Central memory CD4-positive, alpha-beta T cell (primary cell): ENCODE measurements around the gene BRIP1.
"Not testable (repeated sequence)": the region's sequence is repeated elsewhere in the genome, so short reads cannot be mapped to it uniquely, and the experiment has no call there.

Experiments
- DNase-seq: peaks from one replicate; pipeline ENCODE4 v3.0.0; 2022

BRIP1 gene

GRCh38 chr17:61723914-61724313, 139.4 kb downstream of the BRIP1 start:
- no peak for DNase-seq

- no peak for DNase-seq
These were observed 140.1 kb downstream of the BRIP1 start for GRCh38 chr17:61723183-61723582.

DNA sequence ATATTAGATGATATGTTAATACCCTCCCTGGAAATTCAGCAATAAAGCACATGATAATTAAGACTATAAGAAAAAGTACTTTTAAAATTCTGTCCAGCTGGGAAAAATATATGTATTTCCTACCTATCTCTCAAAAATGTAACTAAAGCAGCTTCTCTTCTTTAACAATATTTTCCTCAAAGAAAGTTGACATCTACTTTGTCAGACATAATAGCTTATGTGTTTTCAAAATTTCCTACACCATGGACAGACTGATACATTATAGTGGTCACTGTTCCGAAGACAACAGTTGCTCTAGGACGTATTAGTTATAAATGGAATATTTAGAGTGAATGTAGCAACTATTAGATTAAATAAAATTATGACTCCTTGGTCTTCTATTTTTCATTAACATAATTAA, 140.9 kb downstream of the BRIP1 start:
- no peak for DNase-seq

- no peak for DNase-seq
These were observed 143.1 kb downstream of the BRIP1 start for GRCh38 chr17:61720016-61720795.

- DNase-seq = not testable (repeated sequence)
These were observed 144.1 kb downstream of the BRIP1 start for GRCh38 chr17:61719220-61719619.

- no peak for DNase-seq
These were observed 145.3 kb downstream of the BRIP1 start for GRCh38 chr17:61718022-61718421.

GRCh38 chr17:61717352-61717751, 146.0 kb downstream of the BRIP1 start:
- no peak for DNase-seq

DNA sequence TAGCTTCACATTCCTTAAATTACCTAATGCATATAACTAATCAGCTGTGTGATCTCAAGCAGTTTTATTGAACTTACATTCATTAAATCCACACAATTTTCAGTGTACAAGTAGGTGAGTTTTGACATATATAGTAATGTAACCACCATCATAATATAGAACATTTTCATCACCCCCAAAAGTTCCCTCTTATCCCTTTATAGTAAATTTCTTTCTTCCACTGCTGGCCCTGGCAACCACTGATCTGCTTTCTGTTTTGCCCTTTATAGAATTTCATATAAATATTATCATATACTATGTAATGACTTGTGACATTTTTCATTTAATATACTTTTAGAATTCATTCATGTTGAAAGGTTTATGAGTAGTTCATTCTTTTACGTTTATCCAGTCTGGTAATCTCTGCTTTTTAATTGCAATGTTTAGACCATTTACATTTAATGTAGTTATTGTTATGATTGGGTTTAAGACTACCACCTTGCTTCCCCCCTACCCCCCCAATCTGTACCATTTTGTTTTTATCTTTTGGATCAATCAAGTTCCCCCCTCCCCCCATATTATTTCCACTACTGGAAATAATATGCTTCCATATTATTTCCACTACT, 147.0 kb downstream of the BRIP1 start:
- no peak for DNase-seq

GRCh38 chr17:61715348-61715747, 148.0 kb downstream of the BRIP1 start:
- no peak for DNase-seq

DNA sequence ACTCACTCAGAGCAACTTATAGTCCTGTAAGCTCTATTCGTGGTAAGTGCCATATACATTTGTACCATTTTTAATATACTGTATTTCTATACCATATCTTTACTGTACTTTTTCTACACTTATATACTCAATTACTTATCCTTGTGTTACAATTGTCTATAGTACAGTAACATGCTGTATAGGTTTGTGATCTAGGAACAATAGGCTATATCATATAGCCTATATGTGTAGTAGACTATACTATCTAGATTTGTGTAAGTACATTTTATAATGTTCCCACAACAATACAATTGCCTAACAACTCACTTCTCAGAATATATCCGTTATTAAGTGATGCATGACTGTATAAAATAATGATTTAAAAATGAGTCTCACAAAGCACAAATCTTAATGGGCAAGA, 149.0 kb downstream of the BRIP1 start:
- no peak for DNase-seq

DNA sequence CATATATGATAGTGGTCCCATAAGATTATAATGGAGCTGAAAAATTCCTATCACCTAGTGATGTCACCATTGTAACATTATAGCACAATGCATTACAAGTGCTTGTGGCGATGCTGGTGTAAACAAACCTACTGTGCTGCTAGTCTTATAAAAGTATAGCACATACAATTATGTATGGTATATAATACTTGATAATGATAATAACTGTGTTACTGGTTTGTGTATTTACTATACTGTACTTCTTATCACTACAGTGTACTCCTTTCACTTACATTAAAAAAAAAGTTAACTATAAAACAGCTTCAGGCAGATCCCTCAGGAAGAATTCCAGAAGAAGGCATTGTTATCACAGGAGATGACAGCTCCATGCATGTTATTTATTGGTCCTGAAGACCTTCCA, 150.3 kb downstream of the BRIP1 start:
- no peak for DNase-seq

GRCh38 chr17:61710546-61710945, 152.8 kb downstream of the BRIP1 start:
- DNase-seq = no peak

- DNase-seq = no peak
These were observed 153.8 kb downstream of the BRIP1 start for GRCh38 chr17:61709567-61709966.

DNA sequence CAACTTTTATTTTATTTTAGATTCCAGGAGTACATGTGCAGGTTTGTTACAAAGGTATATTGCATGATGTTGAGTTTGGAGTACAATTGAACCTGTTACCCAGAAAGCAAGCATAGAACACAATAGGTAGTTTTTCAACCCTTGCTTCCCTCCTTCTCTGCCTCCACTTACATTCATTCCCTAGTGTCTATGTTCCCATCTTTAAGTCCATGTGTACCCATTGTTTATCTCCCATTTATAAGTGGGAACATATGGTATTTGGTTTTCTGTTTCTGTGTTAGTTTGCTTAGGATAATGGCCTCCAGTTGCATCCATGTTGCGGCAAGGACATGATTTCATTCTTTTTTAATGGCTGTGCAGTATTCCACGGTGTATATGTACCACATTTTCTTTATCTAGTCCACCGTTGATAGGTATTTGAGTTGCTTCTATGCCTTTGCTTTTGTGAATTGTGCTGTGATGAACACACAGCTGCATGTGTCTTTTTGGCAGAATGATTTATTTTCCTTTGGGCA, 158.3 kb downstream of the BRIP1 start:
- no peak for DNase-seq

DNA sequence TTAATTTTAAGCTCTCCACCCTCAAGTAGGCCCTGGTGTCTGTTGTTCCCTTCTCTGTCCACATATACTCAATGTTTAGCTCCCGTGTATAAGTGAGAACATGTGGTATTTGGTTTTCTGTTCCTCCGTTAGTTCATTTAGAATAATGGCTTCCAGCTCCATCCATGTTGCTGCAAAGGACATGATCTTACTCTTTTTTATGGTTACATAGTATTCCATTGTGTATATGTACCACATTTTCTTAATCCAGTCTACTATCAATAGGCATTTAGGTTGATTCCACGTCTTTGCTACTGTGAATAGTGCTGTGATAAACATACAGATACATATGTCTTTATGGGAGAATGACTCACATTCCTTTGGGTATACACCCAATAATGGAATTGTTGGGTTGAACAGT, 160.9 kb downstream of the BRIP1 start:
- DNase-seq = no peak

- no peak for DNase-seq
These were observed 161.3 kb downstream of the BRIP1 start for GRCh38 chr17:61701978-61702377.

GRCh38 chr17:61701334-61701733, 162.0 kb downstream of the BRIP1 start:
- DNase-seq = no peak

DNA sequence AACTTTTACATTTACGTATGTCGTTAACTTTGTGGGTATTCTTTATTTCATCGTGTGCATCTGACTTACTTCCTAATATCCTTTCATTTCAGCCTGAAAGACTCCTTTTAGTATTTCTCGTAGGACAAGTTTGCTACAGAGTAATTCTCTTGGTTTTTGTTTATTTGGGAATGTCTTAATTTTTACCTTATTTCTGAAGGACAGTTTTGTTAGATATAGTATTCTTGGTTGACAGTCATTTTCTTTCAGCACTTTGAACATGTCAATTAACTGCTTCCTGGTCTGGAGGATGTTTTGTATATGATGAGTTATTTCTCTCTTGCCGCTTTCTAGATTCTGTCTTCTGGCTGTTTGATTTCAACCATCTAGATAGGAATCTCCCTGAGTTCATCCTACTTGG, 163.1 kb downstream of the BRIP1 start:
- DNase-seq = no peak

GRCh38 chr17:61699694-61700093, 163.6 kb downstream of the BRIP1 start:
- DNase-seq = no peak

DNA sequence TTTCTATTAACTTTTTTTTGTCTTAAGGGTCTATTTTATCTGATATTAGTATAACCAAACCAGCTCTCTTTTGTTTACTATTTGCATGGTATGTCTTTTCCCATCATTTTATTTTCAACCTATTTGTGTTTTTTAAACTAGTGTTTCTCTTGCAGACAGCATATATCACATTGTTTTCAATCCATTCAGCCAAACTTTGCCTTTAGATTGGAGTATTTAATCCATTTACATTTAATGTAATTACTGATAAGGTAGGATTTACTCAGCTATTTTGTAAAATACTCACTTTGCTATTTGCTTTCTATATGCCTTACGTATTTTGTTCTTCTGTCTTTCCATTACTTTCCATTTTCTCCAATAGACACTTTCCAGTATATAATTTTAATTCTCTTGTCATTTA, 164.3 kb downstream of the BRIP1 start:
- DNase-seq = no peak

DNA sequence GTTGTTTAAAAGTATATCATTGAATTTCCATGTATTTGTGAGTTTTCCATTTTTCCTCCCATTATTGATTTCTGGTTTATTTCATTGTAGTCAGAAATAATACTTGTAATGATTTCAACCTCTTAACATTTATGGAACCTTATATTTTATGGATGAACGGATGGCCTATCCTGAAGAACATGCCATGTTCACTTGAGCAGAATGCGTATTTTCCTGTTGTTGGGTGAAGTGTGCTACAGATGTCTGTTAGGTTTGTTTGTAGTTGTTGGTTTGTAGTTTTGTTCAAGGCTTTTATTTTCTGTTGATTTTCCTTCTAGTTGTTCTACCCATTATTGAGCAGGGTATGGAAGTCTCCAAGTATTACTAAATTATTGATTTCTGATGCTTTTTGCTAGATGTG, 165.1 kb downstream of the BRIP1 start:
- no peak for DNase-seq

- DNase-seq = no peak
These were observed 167.5 kb downstream of the BRIP1 start for GRCh38 chr17:61695779-61696337.

DNA sequence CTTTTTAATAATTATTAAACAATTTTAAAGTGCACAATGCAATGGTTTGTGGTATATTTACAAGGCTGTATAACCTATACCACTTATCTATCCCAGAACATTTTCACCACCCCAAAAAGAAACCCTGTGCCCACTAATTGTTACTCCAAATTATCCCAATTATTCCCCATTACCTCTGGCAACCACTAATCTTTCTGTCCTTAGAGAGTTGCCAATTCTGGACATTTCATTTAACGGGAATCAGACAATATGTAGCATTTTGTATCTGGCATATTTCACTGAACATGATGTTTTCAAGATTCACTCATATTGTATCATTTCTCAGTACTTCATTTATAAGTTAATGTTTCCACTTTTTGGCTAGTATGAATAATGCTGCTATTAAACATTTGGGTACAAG, 169.2 kb downstream of the BRIP1 start:
- DNase-seq = no peak

DNA sequence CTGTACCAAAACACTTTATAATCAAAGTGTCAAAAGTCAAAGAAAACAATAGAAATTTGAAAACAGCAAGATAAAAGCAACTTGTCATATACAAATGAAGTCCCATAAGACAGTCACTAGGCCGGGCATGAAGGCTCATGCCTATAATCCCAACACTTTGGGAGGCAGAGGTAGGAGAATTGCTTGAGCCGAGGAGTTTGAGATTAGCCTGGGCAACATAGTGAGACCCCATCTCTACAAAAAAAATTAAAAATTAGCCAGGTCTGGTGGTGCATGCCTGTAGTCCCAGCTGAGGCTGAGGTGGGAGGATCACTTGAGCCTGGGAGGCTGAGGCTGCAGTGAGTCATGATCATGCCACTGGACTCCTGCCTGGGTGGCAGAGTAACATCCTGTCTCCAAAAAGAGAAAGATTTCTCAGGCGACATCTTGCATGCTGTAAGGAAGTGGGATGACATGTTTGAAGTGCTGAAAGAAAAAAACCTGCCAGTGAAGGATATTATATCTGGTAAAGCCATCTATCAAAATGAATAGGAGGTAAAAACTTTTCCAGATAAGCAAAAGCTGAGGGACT, 173.6 kb downstream of the BRIP1 start:
- DNase-seq = no peak
